ENCODE data around the gene NUB1.

Gene NUB1

GRCh38 chr7:151336027-151336708 lies 5.4 kb upstream of the NUB1 start:
- ChIA-PET CTCF (no interaction called here), POLR2A (no interaction called here)
- DNase-seq (ENCODE audit: extremely low spot score), result no peak
- TF ChIP-seq L3MBTL2 (conservative IDR thresholded peaks at IDR 0.05) (no peak), FOXK2 (IDR thresholded peaks at IDR 0.05) (no peak), ZNF384 (IDR thresholded peaks at IDR 0.05) (no peak), ARNT (IDR thresholded peaks at IDR 0.05) (no peak), NFRKB (IDR thresholded peaks at IDR 0.05) (no peak), BHLHE40 (IDR thresholded peaks at IDR 0.05; ENCODE audit: borderline replicate concordance) (no peak), FOXM1 (IDR thresholded peaks at IDR 0.05; ENCODE audit: borderline replicate concordance) (no peak), TARDBP (IDR thresholded peaks at IDR 0.05) (no peak), CTBP1 (IDR thresholded peaks at IDR 0.05; ENCODE audit: borderline replicate concordance) (no peak), LEF1 (IDR thresholded peaks at IDR 0.05; ENCODE audit: borderline replicate concordance) (no peak), FOXA1 (IDR thresholded peaks at IDR 0.05) (no peak)
- TF ChIP-seq, protein P1, sequence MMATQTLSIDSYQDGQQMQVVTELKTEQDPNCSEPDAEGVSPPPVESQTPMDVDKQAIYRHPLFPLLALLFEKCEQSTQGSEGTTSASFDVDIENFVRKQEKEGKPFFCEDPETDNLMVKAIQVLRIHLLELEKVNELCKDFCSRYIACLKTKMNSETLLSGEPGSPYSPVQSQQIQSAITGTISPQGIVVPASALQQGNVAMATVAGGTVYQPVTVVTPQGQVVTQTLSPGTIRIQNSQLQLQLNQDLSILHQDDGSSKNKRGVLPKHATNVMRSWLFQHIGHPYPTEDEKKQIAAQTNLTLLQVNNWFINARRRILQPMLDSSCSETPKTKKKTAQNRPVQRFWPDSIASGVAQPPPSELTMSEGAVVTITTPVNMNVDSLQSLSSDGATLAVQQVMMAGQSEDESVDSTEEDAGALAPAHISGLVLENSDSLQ (IDR thresholded peaks at IDR 0.05), result no peak

GRCh38 chr7:151337346-151337745 lies 4.3 kb upstream of the NUB1 start:
- POLR2A ChIA-PET, result no interaction called here
- CTCF ChIA-PET, result no interaction called here
- no peak for DNase-seq (ENCODE audit: extremely low spot score)
- no peak for TF ChIP-seq LEF1 (IDR thresholded peaks at IDR 0.05; ENCODE audit: borderline replicate concordance)
- TF ChIP-seq ELF4 (IDR thresholded peaks at IDR 0.05), result no peak
- TF ChIP-seq SP1 (IDR thresholded peaks at IDR 0.05), result no peak
- TF ChIP-seq FOXA1 (IDR thresholded peaks at IDR 0.05), result no peak
- TF ChIP-seq FOXK2 (IDR thresholded peaks at IDR 0.05), result no peak
- no peak for TF ChIP-seq ARNT (IDR thresholded peaks at IDR 0.05)
- TF ChIP-seq, protein P1 (IDR thresholded peaks at IDR 0.05), result no peak
- TF ChIP-seq TARDBP (IDR thresholded peaks at IDR 0.05), result no peak
- no peak for TF ChIP-seq ZNF384 (IDR thresholded peaks at IDR 0.05)
- no peak for TF ChIP-seq FOXM1 (IDR thresholded peaks at IDR 0.05; ENCODE audit: borderline replicate concordance)
- TF ChIP-seq SUZ12 (IDR thresholded peaks at IDR 0.05), result no peak
- TF ChIP-seq CTBP1 (IDR thresholded peaks at IDR 0.05; ENCODE audit: borderline replicate concordance), result no peak
- no peak for TF ChIP-seq L3MBTL2 (conservative IDR thresholded peaks at IDR 0.05)
- no peak for TF ChIP-seq NFRKB (IDR thresholded peaks at IDR 0.05)
- TF ChIP-seq BHLHE40 (IDR thresholded peaks at IDR 0.05; ENCODE audit: borderline replicate concordance), result no peak

GRCh38 chr7:151338809-151339208 lies 2.8 kb upstream of the NUB1 start:
- ChIA-PET CTCF (no interaction called here), POLR2A (no interaction called here)
- no peak for DNase-seq (ENCODE audit: extremely low spot score)
- TF ChIP-seq L3MBTL2 (conservative IDR thresholded peaks at IDR 0.05) (no peak), CTBP1 (IDR thresholded peaks at IDR 0.05; ENCODE audit: borderline replicate concordance) (no peak), SP1 (IDR thresholded peaks at IDR 0.05) (no peak), ARNT (IDR thresholded peaks at IDR 0.05) (no peak), ZNF384 (IDR thresholded peaks at IDR 0.05) (no peak), NFRKB (IDR thresholded peaks at IDR 0.05) (no peak), TARDBP (IDR thresholded peaks at IDR 0.05) (no peak), ELF4 (IDR thresholded peaks at IDR 0.05) (no peak), FOXK2 (IDR thresholded peaks at IDR 0.05) (no peak), FOXA1 (IDR thresholded peaks at IDR 0.05) (no peak), FOXM1 (IDR thresholded peaks at IDR 0.05; ENCODE audit: borderline replicate concordance) (no peak), SUZ12 (IDR thresholded peaks at IDR 0.05) (no peak), HDGF (IDR thresholded peaks at IDR 0.05; ENCODE audit: borderline replicate concordance) (no peak), BHLHE40 (IDR thresholded peaks at IDR 0.05; ENCODE audit: borderline replicate concordance) (no peak), LEF1 (IDR thresholded peaks at IDR 0.05; ENCODE audit: borderline replicate concordance) (no peak)
- TF ChIP-seq, protein P1 (IDR thresholded peaks at IDR 0.05), result no peak

- CTCF ChIA-PET, result interaction anchor here (0.6 to 1.7 kb wide), 3 partner anchors 25 to 512 kb away, joined by 3 to 8 read pairs (median 3); no protein-coding TSS in a partner anchor
- POLR2A ChIA-PET, result interaction anchor here (2.2 kb wide), 1 partner anchor 13 kb away, joined by 21 read pairs; no protein-coding TSS in a partner anchor
- no peak for TF ChIP-seq FOXM1 (IDR thresholded peaks at IDR 0.05; ENCODE audit: borderline replicate concordance)
- no peak for TF ChIP-seq HDGF (IDR thresholded peaks at IDR 0.05; ENCODE audit: borderline replicate concordance)
- no peak for TF ChIP-seq SUZ12 (IDR thresholded peaks at IDR 0.05)
- no peak for TF ChIP-seq CTBP1 (IDR thresholded peaks at IDR 0.05; ENCODE audit: borderline replicate concordance)
- TF ChIP-seq ARNT (IDR thresholded peaks at IDR 0.05), result no peak
- TF ChIP-seq L3MBTL2 (conservative IDR thresholded peaks at IDR 0.05), result no peak
- no peak for TF ChIP-seq NFRKB (IDR thresholded peaks at IDR 0.05)
- TF ChIP-seq LEF1 (IDR thresholded peaks at IDR 0.05; ENCODE audit: borderline replicate concordance), result no peak
- no peak for TF ChIP-seq FOXA1 (IDR thresholded peaks at IDR 0.05)
- TF ChIP-seq SP1 (IDR thresholded peaks at IDR 0.05), result no peak
- no peak for TF ChIP-seq BHLHE40 (IDR thresholded peaks at IDR 0.05; ENCODE audit: borderline replicate concordance)
- DNase-seq (ENCODE audit: extremely low spot score), result no peak
Measured at GRCh38 chr7:151339651-151340382, 1.8 kb upstream of the NUB1 start.

- TF ChIP-seq ARNT (IDR thresholded peaks at IDR 0.05), result no peak
- TF ChIP-seq ELF4 (IDR thresholded peaks at IDR 0.05), result no peak
- no peak for TF ChIP-seq BHLHE40 (IDR thresholded peaks at IDR 0.05; ENCODE audit: borderline replicate concordance)
- TF ChIP-seq FOXA1 (IDR thresholded peaks at IDR 0.05), result no peak
- TF ChIP-seq FOXM1 (IDR thresholded peaks at IDR 0.05; ENCODE audit: borderline replicate concordance), result no peak
- no peak for TF ChIP-seq TARDBP (IDR thresholded peaks at IDR 0.05)
- TF ChIP-seq HDGF (IDR thresholded peaks at IDR 0.05; ENCODE audit: borderline replicate concordance), result no peak
- TF ChIP-seq CTBP1 (IDR thresholded peaks at IDR 0.05; ENCODE audit: borderline replicate concordance), result no peak
- no peak for TF ChIP-seq ZNF384 (IDR thresholded peaks at IDR 0.05)
- TF ChIP-seq FOXK2 (IDR thresholded peaks at IDR 0.05), result no peak
- TF ChIP-seq NFRKB (IDR thresholded peaks at IDR 0.05), result no peak
- no peak; the same call in 1 of the 2 replicates for TF ChIP-seq L3MBTL2 (conservative IDR thresholded peaks at IDR 0.05)
- TF ChIP-seq, protein P1 (IDR thresholded peaks at IDR 0.05), result no peak
- no peak for TF ChIP-seq SUZ12 (IDR thresholded peaks at IDR 0.05)
- TF ChIP-seq SP1 (IDR thresholded peaks at IDR 0.05), result no peak
- no peak for TF ChIP-seq LEF1 (IDR thresholded peaks at IDR 0.05; ENCODE audit: borderline replicate concordance)
- POLR2A ChIA-PET, result interaction anchor here (0.7 to 2.2 kb wide), 12 partner anchors 9 to 388 kb away, joined by 3 to 21 read pairs (median 4); partner anchors contain the start of gene ABCF2
Measured at GRCh38 chr7:151340794-151341356, 737 bp upstream of the NUB1 start.

More at GRCh38 chr7:151340794-151341356, 737 bp upstream of the NUB1 start:
- DNase-seq (ENCODE audit: extremely low spot score), result no peak
- CTCF ChIA-PET, result interaction anchor here (1.2 to 1.7 kb wide), 3 partner anchors 9 to 97 kb away, joined by 3 to 8 read pairs (median 8); no protein-coding TSS in a partner anchor

Measured in HEK293T (cell line).